ENCODE data around the gene DCUN1D5. TPM values are rescaled to one million over a fixed set of nuclear protein-coding genes. Genes with fewer than 3 reads are reported as not detected.
A peak's percentile ranks its signal among the peaks of the same experiment; 100 is the strongest.

Gene DCUN1D5
- total RNA-seq = 14.0 TPM

- DNase-seq (ENCODE audit: low spot score) = peak; percentile 96
Measured at GRCh38 chr11:103091801-103092524, at the start of gene DCUN1D5. Gene DCUN1D5 (minus strand): TSS chr11:103092160. CDS start chr11:103091872, 288 bp downstream.

- DNase-seq (ENCODE audit: low spot score) = no peak
Measured at GRCh38 chr11:103125462-103125861, 33.5 kb upstream of the DCUN1D5 start.

- DNase-seq (ENCODE audit: low spot score) = no peak
Measured at GRCh38 chr11:103114836-103115235, 22.9 kb upstream of the DCUN1D5 start.

GRCh38 chr11:103112364-103112763, 20.4 kb upstream of the DCUN1D5 start:
- no peak for DNase-seq (ENCODE audit: low spot score)

GRCh38 chr11:103111400-103111799, 19.4 kb upstream of the DCUN1D5 start:
- DNase-seq (ENCODE audit: low spot score) = no peak

GRCh38 chr11:103110391-103110790, 18.4 kb upstream of the DCUN1D5 start:
- no peak for DNase-seq (ENCODE audit: low spot score)

- DNase-seq (ENCODE audit: low spot score) = no peak
Measured at GRCh38 chr11:103109818-103110388, 17.9 kb upstream of the DCUN1D5 start.

- peak; percentile 90 for DNase-seq (ENCODE audit: low spot score)
Measured at GRCh38 chr11:103108933-103109817, 17.2 kb upstream of the DCUN1D5 start, which contains the start of gene DYNC2H1. Gene DYNC2H1 (plus strand): TSS chr11:103109426. CDS start chr11:103109575, 149 bp downstream.

- DNase-seq (ENCODE audit: low spot score) = no peak
Measured at GRCh38 chr11:103097279-103097678, 5.3 kb upstream of the DCUN1D5 start.

- DNase-seq (ENCODE audit: low spot score) = peak; percentile 20
Measured at GRCh38 chr11:103091064-103091800, 728 bp downstream of the DCUN1D5 start.

- no peak for DNase-seq (ENCODE audit: low spot score)
Measured at GRCh38 chr11:103086461-103086860, 5.5 kb downstream of the DCUN1D5 start.

- no peak for DNase-seq (ENCODE audit: low spot score)
Measured at GRCh38 chr11:103085758-103086365, 6.1 kb downstream of the DCUN1D5 start.

- no peak for DNase-seq (ENCODE audit: low spot score)
Measured at GRCh38 chr11:103079833-103080232, 12.1 kb downstream of the DCUN1D5 start.

GRCh38 chr11:103078710-103079109, 13.2 kb downstream of the DCUN1D5 start:
- DNase-seq (ENCODE audit: low spot score) = no peak

- no peak for DNase-seq (ENCODE audit: low spot score)
Measured at GRCh38 chr11:103077554-103077953, 14.4 kb downstream of the DCUN1D5 start.

GRCh38 chr11:103076361-103076760, 15.6 kb downstream of the DCUN1D5 start:
- DNase-seq (ENCODE audit: low spot score) = no peak

GRCh38 chr11:103071008-103071407, 21.0 kb downstream of the DCUN1D5 start:
- DNase-seq (ENCODE audit: low spot score) = no peak

- DNase-seq (ENCODE audit: low spot score) = no peak
Measured at GRCh38 chr11:103070142-103070541, 21.8 kb downstream of the DCUN1D5 start.

- DNase-seq (ENCODE audit: low spot score) = no peak
Measured at GRCh38 chr11:103069367-103069766, 22.6 kb downstream of the DCUN1D5 start.

GRCh38 chr11:103067118-103067517, 24.8 kb downstream of the DCUN1D5 start:
- no peak for DNase-seq (ENCODE audit: low spot score)

- no peak for DNase-seq (ENCODE audit: low spot score)
Measured at GRCh38 chr11:103061656-103062055, 30.3 kb downstream of the DCUN1D5 start.

All from mucosa of gallbladder (tissue), 1 donor.